Esophagus muscularis mucosa (tissue), 4 donors: ENCODE data around the gene EN1. TPM values are rescaled to one million over a fixed set of nuclear protein-coding genes. Genes with fewer than 3 reads are reported as not detected.

ENCODE experiments used
- DNase-seq: peaks from one replicate; pipeline ENCODE4 v3.0.0-alpha.2; 2017; ENCODE audit errors: extremely low spot score
- H3K27ac ChIP-seq, 4 donors: fragments of 200-600 bp; sonication (generic); replicated peaks in 1 of 4; 1 replicate in 3 of 4; 2 replicates in 1 of 4; pipeline ENCODE4 v1.5.1; 2016 to 2019; ENCODE audit warnings: mild to moderate bottlenecking in 1 of 4
- H3K27me3 ChIP-seq, 4 donors: fragments of 200-600 bp; sonication (generic); one replicate each; pipeline versions ENCODE4 v1.5.1 to v1.6.0; 2016 to 2019
- H3K36me3 ChIP-seq, 4 donors: fragments of 200-600 bp; sonication (generic); one replicate each; pipeline ENCODE4 v1.5.1; 2016 to 2019
- H3K4me1 ChIP-seq, 4 donors: fragments of 200-600 bp; sonication (generic); one replicate each; pipeline ENCODE4 v1.5.1; 2016 to 2019
- H3K4me3 ChIP-seq, 4 donors: fragments of 200-600 bp; sonication (generic); 1 replicate in 2 of 4; 2 replicates in 2 of 4; pipeline ENCODE4 v1.5.1; 2016 to 2019; ENCODE audit warnings: mild to moderate bottlenecking in 4 of 4, moderate library complexity in 1 of 4
- H3K9me3 ChIP-seq, 4 donors: fragments of 200-600 bp; sonication (generic); 1 replicate in 3 of 4; 2 replicates in 1 of 4; pipeline ENCODE4 v1.5.1; 2016 to 2019
- EP300 ChIP-seq: sonication (generic); formaldehyde crosslinking; IDR thresholded peaks from one replicate; pipeline ENCODE4 v1.6.1; 2017; ENCODE audit warnings: antibody characterized with exemption
- POLR2A ChIP-seq: fragments of 450-650 bp; IDR thresholded peaks from one replicate; pipeline ENCODE4 v1.6.1; 2017; ENCODE audit warnings: antibody characterized with exemption, moderate library complexity, mild to moderate bottlenecking, low read depth
- POLR2AphosphoS5 ChIP-seq, 2 donors: sonication (generic); formaldehyde crosslinking; IDR thresholded peaks; one replicate each; pipeline ENCODE4 v1.6.1; 2017; ENCODE audit warnings: antibody characterized with exemption in 2 of 2
- WGBS: methylation state at CpG from one replicate; pipeline ENCODE4 v1.1.5; 2018; 5-methylcytosine and 5-hydroxymethylcytosine counted together
- intact Hi-C: fragments of 100-400 bp; cut with DNase I; formaldehyde crosslinking; loops from one replicate; pipeline ENCODE4 v1.15.1; 2023
- total RNA-seq, 4 donors: library from RNA; depleted of rRNA; stranded (reverse); fragments of >200 nt; gene quantifications; one replicate each; pipeline versions ENCODE4 v1.1.0 to v1.2.1, GENCODE V29; 2016
- TF ChIP-seq, protein P1 (sequence below), 3 experiments: fragments of 200-600 bp in 2 of 3; fragments of 450-650 bp in 1 of 3; sonication (generic) in 2 of 3; IDR thresholded peaks; one replicate each; pipeline ENCODE4 v1.5.1; 2017 to 2019; ENCODE audit warnings: antibody characterized with exemption in 3 of 3, mild to moderate bottlenecking in 2 of 3, moderate library complexity in 1 of 3

EN1 gene
- total RNA-seq, 4 donors from 2014 or later: 0.11 to 0.17 (median 0.13) TPM; not detected in 1

DNA sequence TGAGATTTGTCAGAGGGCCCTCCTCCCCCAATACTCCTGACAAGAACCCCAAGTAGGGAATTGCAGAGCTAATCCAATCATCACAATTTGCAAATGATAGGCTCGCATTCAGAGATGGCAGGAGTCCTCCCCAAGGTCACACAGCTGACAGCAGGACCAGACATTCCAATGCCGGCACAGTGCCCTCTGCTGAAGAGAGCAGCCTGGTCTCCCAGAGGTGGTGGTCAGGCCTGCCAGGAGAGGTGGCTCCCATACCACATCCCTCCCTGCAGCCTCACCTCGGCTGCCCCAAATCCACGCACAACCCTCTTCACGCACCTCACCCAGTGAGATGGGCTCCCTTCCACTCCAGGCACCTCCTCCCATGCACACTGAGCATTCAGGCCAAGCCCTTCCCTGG, 25.4 kb downstream of the EN1 start:
- Histone ChIP-seq H3K27me3 (peaks cover 0 to 90% (median 0%) of the 10 kb centered on the region in 4 donors), H3K4me3 (no peak overlapping the region), H3K27ac (no peak overlapping the region), H3K9me3 (no peaks in the 10 kb centered on the region), H3K4me1 (no peaks in the 10 kb centered on the region), H3K36me3 (no peaks in the 10 kb centered on the region)
- intact Hi-C loops: no loop called here
- WGBS: 67% methylated on average over 5 of the region's 5 CpGs
- DNase-seq: no peak
- TF ChIP-seq POLR2A (no peak), POLR2AphosphoS5 (IDR thresholded peaks at IDR 0.05) (no peak), EP300 (no peak)
- TF ChIP-seq, protein P1, sequence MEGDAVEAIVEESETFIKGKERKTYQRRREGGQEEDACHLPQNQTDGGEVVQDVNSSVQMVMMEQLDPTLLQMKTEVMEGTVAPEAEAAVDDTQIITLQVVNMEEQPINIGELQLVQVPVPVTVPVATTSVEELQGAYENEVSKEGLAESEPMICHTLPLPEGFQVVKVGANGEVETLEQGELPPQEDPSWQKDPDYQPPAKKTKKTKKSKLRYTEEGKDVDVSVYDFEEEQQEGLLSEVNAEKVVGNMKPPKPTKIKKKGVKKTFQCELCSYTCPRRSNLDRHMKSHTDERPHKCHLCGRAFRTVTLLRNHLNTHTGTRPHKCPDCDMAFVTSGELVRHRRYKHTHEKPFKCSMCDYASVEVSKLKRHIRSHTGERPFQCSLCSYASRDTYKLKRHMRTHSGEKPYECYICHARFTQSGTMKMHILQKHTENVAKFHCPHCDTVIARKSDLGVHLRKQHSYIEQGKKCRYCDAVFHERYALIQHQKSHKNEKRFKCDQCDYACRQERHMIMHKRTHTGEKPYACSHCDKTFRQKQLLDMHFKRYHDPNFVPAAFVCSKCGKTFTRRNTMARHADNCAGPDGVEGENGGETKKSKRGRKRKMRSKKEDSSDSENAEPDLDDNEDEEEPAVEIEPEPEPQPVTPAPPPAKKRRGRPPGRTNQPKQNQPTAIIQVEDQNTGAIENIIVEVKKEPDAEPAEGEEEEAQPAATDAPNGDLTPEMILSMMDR (IDR thresholded peaks at IDR 0.05): no peak

DNA sequence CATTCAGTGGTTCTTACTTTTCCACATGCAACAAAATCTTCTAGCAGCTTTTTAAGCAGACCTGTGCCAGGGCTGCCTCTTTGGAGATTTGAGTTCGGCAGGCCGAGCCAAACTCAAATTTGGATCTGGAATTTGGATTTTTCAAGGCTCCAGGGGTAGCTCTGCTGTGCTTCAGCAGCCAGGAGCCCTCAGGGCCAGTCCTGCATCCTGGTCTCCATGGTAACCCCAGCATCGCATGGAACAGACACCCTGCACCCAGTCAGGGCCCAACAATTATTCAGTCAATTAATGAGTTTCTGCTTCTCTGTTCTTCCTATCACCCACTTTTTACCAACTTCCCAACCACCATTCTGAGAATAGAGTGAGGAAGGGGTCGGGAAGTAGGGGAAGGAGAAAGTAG, 30.0 kb downstream of the EN1 start:
- intact Hi-C loops: no loop called here
- H3K4me1 ChIP-seq: no peaks in the 10 kb centered on the region
- no peak for DNase-seq
- H3K27ac ChIP-seq: no peak overlapping the region
- no peak overlapping the region for H3K4me3 ChIP-seq
- 77% methylated on average over 4 of the region's 4 CpGs for WGBS
- H3K36me3 ChIP-seq: no peaks in the 10 kb centered on the region
- H3K27me3 ChIP-seq: peaks cover 0 to 92% (median 0%) of the 10 kb centered on the region in 4 donors
- H3K9me3 ChIP-seq: no peaks in the 10 kb centered on the region
- TF ChIP-seq, protein P1 (IDR thresholded peaks at IDR 0.05): no peak
- TF ChIP-seq POLR2A: no peak
- TF ChIP-seq POLR2AphosphoS5 (IDR thresholded peaks at IDR 0.05): no peak
- no peak for TF ChIP-seq EP300

DNA sequence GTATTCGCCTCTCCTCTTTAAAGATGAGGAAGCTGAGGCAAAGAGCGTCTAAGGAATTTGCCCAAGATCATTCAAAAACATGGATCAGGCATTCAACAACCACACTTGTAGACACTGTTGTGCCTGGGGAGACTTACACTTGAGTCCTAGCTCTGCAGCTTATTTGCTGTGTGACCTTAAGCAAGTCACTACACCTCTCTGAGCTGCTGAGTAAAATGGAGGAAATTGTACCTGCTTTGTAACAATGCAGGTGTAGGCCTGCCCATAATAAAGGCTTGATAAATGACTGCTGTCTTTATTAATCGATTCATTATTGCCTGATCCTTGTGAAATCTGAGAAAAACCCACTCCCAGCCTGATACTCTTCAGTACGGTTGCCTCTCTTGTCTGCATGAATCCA, 30.8 kb downstream of the EN1 start:
- TF ChIP-seq EP300: no peak
- TF ChIP-seq POLR2AphosphoS5 (IDR thresholded peaks at IDR 0.05): no peak
- TF ChIP-seq, protein P1 (IDR thresholded peaks at IDR 0.05): no peak
- no peak for TF ChIP-seq POLR2A
- no peak for DNase-seq
- Histone ChIP-seq H3K4me1 (no peaks in the 10 kb centered on the region), H3K36me3 (no peaks in the 10 kb centered on the region), H3K27me3 (peaks cover 0 to 89% (median 0%) of the 10 kb centered on the region in 4 donors), H3K27ac (no peak overlapping the region), H3K9me3 (no peaks in the 10 kb centered on the region), H3K4me3 (no peak overlapping the region)
- intact Hi-C loops: no loop called here
- 91% methylated on average over 4 of the region's 4 CpGs for WGBS

DNA sequence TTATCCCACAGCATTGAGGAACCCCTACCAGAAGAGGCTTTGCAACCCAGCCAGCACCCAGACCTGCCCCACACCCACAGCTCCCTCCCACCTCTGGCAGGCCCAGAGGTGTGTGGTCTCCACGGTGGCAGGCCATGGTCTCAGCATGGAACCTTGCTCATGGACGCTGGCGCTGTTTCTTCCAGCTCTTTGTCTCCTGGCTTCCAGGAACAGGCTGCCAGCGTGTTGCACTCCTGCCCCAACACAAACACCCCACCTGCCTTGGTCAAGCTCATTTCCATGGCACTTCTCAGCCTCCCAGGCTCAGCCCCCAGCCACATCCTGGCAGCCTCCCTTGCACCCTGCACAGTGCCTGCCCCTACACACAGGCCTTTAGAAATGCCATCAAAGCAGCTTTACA, 31.7 kb downstream of the EN1 start:
- TF ChIP-seq EP300: no peak
- TF ChIP-seq, protein P1 (IDR thresholded peaks at IDR 0.05): no peak
- no peak for TF ChIP-seq POLR2A
- TF ChIP-seq POLR2AphosphoS5 (IDR thresholded peaks at IDR 0.05): no peak
- Histone ChIP-seq H3K4me1 (no peaks in the 10 kb centered on the region), H3K27me3 (peaks cover 0 to 83% (median 0%) of the 10 kb centered on the region in 4 donors), H3K9me3 (no peaks in the 10 kb centered on the region), H3K36me3 (no peaks in the 10 kb centered on the region), H3K27ac (no peak overlapping the region), H3K4me3 (no peak overlapping the region)
- intact Hi-C loops: no loop called here
- DNase-seq: no peak
- WGBS: 69% methylated on average over 3 of the region's 4 CpGs

DNA sequence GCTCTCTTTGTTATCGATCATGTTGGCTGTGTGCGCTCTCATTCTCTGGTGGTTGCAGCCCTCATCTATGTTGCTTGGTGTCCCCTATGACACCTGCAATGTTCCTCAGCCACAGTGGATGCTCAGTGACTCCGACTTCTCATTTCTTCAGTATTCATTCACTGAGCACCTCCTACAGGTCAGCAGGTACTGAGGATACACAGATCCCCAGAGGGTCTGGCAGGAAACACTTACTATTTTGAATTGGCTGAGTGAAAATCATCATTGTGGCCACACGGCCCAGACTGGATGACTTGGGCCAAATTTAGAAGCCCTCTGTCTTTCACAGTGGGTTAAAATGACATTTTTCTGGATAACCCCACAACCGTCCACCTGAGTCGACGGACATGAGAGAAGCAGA, 32.1 kb downstream of the EN1 start:
- H3K4me1 ChIP-seq: no peaks in the 10 kb centered on the region
- no peak for DNase-seq
- WGBS: 89% methylated on average over 7 of the region's 7 CpGs
- peaks cover 0 to 82% (median 0%) of the 10 kb centered on the region in 4 donors for H3K27me3 ChIP-seq
- no peaks in the 10 kb centered on the region for H3K36me3 ChIP-seq
- no peak overlapping the region for H3K4me3 ChIP-seq
- no peaks in the 10 kb centered on the region for H3K9me3 ChIP-seq
- no peak for TF ChIP-seq POLR2A
- TF ChIP-seq EP300: no peak
- H3K27ac ChIP-seq: no peak overlapping the region
- intact Hi-C loops: no loop called here
